ENCODE results near the gene ABCC4. TPM values are rescaled to one million over a fixed set of nuclear protein-coding genes. Genes with fewer than 3 reads are reported as not detected.
A peak's percentile ranks its signal among the peaks of the same experiment; 100 is the strongest.
"Not testable (repeated sequence)": the region's sequence is repeated elsewhere in the genome, so short reads cannot be mapped to it uniquely, and the experiment has no call there.

The ABCC4 gene
- total RNA-seq, 1 experiment from 2014 or later = 12.9 TPM

GRCh38 chr13:95317039-95317989 is 16.1 kb upstream of the ABCC4 start:
- no peaks in the 10 kb centered on the region for H3K9me3 ChIP-seq (replicated peaks)
- H3K4me1 ChIP-seq (replicated peaks) = no peaks in the 10 kb centered on the region
- no peak for DNase-seq (ENCODE audit: low read depth in 1 of 2, low spot score in 2 of 2)
- no peaks in the 10 kb centered on the region for H3K36me3 ChIP-seq
- H3K27ac ChIP-seq = no peak overlapping the region
- H3K27me3 ChIP-seq (replicated peaks) = no peaks in the 10 kb centered on the region
- H3K4me3 ChIP-seq = no peak overlapping the region

GRCh38 chr13:95315752-95316151 is 14.5 kb upstream of the ABCC4 start:
- no peaks in the 10 kb centered on the region for H3K9me3 ChIP-seq (replicated peaks)
- H3K27me3 ChIP-seq (replicated peaks) = no peaks in the 10 kb centered on the region
- H3K27ac ChIP-seq = no peak overlapping the region
- H3K36me3 ChIP-seq = no peaks in the 10 kb centered on the region
- no peak for DNase-seq (ENCODE audit: low read depth in 1 of 2, low spot score in 2 of 2)
- no peak overlapping the region for H3K4me3 ChIP-seq
- H3K4me1 ChIP-seq (replicated peaks) = no peaks in the 10 kb centered on the region

GRCh38 chr13:95307507-95307906 is 6.3 kb upstream of the ABCC4 start:
- DNase-seq (ENCODE audit: low read depth in 1 of 2, low spot score in 2 of 2) = no peak
- H3K9me3 ChIP-seq (replicated peaks) = no peaks in the 10 kb centered on the region

GRCh38 chr13:95304453-95304852 is 3.2 kb upstream of the ABCC4 start:
- H3K27ac ChIP-seq = no peak overlapping the region
- H3K9me3 ChIP-seq (replicated peaks) = no peaks in the 10 kb centered on the region; the same call in 1 of the 2 replicates
- H3K36me3 ChIP-seq = peaks cover 6% of the 10 kb centered on the region; the same call in 1 of the 2 replicates
- H3K4me3 ChIP-seq = no peak overlapping the region
- no peak for DNase-seq (ENCODE audit: low read depth in 1 of 2, low spot score in 2 of 2)
- H3K27me3 ChIP-seq (replicated peaks) = no peaks in the 10 kb centered on the region
- peaks cover 24% of the 10 kb centered on the region for H3K4me1 ChIP-seq (replicated peaks)

More at GRCh38 chr13:95307507-95307906, 6.3 kb upstream of the ABCC4 start:
- no peaks in the 10 kb centered on the region for H3K27me3 ChIP-seq (replicated peaks)
- no peaks in the 10 kb centered on the region for H3K4me1 ChIP-seq (replicated peaks)
- H3K27ac ChIP-seq = no peak overlapping the region
- no peaks in the 10 kb centered on the region for H3K36me3 ChIP-seq
- H3K4me3 ChIP-seq = no peak overlapping the region

GRCh38 chr13:95301968-95302393 is 730 bp upstream of the ABCC4 start:
- H3K27ac ChIP-seq = no peak overlapping the region
- H3K4me3 ChIP-seq = peak overlapping the region; percentile 92
- peaks cover 28% of the 10 kb centered on the region for H3K4me1 ChIP-seq (replicated peaks)
- H3K36me3 ChIP-seq = peaks cover 6% of the 10 kb centered on the region; the same call in 1 of the 2 replicates
- DNase-seq (ENCODE audit: low read depth in 1 of 2, low spot score in 2 of 2) = no peak
- no peaks in the 10 kb centered on the region; the same call in 1 of the 2 replicates for H3K9me3 ChIP-seq (replicated peaks)
- H3K27me3 ChIP-seq (replicated peaks) = no peaks in the 10 kb centered on the region

- H3K4me3 ChIP-seq = peak overlapping the region; percentile 92
- DNase-seq (ENCODE audit: low read depth in 1 of 2, low spot score in 2 of 2) = peak; percentile 42 to 65
Measured at GRCh38 chr13:95300625-95301182, 547 bp downstream of the ABCC4 start.

GRCh38 chr13:95298971-95299621 is 2.2 kb downstream of the ABCC4 start:
- Histone ChIP-seq H3K9me3 (replicated peaks) (no peaks in the 10 kb centered on the region; the same call in 1 of the 2 replicates), H3K36me3 (peaks cover 6% of the 10 kb centered on the region; the same call in 1 of the 2 replicates), H3K27me3 (replicated peaks) (no peaks in the 10 kb centered on the region), H3K4me1 (replicated peaks) (peaks cover 28% of the 10 kb centered on the region), H3K27ac (no peak overlapping the region), H3K4me3 (no peak overlapping the region)
- DNase-seq (ENCODE audit: low read depth in 1 of 2, low spot score in 2 of 2) = peak; percentile 46 to 56

More at GRCh38 chr13:95300625-95301182, 547 bp downstream of the ABCC4 start:
- Histone ChIP-seq H3K27ac (peak overlapping the region; percentile 67), H3K4me1 (replicated peaks) (peaks cover 28% of the 10 kb centered on the region), H3K9me3 (replicated peaks) (no peaks in the 10 kb centered on the region; the same call in 1 of the 2 replicates), H3K27me3 (replicated peaks) (no peaks in the 10 kb centered on the region), H3K36me3 (peaks cover 6% of the 10 kb centered on the region; the same call in 1 of the 2 replicates)

GRCh38 chr13:95298169-95298965 is 2.9 kb downstream of the ABCC4 start:
- peaks cover 28% of the 10 kb centered on the region for H3K4me1 ChIP-seq (replicated peaks)
- no peaks in the 10 kb centered on the region for H3K27me3 ChIP-seq (replicated peaks)
- no peak overlapping the region for H3K4me3 ChIP-seq
- peaks cover 6% of the 10 kb centered on the region; the same call in 1 of the 2 replicates for H3K36me3 ChIP-seq
- H3K27ac ChIP-seq = no peak overlapping the region
- no peaks in the 10 kb centered on the region; the same call in 1 of the 2 replicates for H3K9me3 ChIP-seq (replicated peaks)
- DNase-seq (ENCODE audit: low read depth in 1 of 2, low spot score in 2 of 2) = no peak

GRCh38 chr13:95296326-95296925 is 4.8 kb downstream of the ABCC4 start:
- H3K4me3 ChIP-seq = no peak overlapping the region

GRCh38 chr13:95295026-95295425 is 6.2 kb downstream of the ABCC4 start:
- Histone ChIP-seq H3K4me1 (replicated peaks) (peaks cover 9% of the 10 kb centered on the region), H3K27ac (no peak overlapping the region), H3K4me3 (no peak overlapping the region), H3K36me3 (no peaks in the 10 kb centered on the region), H3K27me3 (replicated peaks) (no peaks in the 10 kb centered on the region), H3K9me3 (replicated peaks) (no peaks in the 10 kb centered on the region)
- DNase-seq (ENCODE audit: low read depth in 1 of 2, low spot score in 2 of 2) = no peak

More at GRCh38 chr13:95296326-95296925, 4.8 kb downstream of the ABCC4 start:
- no peak for DNase-seq (ENCODE audit: low read depth in 1 of 2, low spot score in 2 of 2)
- Histone ChIP-seq H3K27me3 (replicated peaks) (no peaks in the 10 kb centered on the region), H3K9me3 (replicated peaks) (no peaks in the 10 kb centered on the region; the same call in 1 of the 2 replicates), H3K4me1 (replicated peaks) (peaks cover 20% of the 10 kb centered on the region), H3K27ac (no peak overlapping the region), H3K36me3 (peaks cover 6% of the 10 kb centered on the region; the same call in 1 of the 2 replicates)

- no peak for DNase-seq (ENCODE audit: low read depth in 1 of 2, low spot score in 2 of 2)
- Histone ChIP-seq H3K9me3 (replicated peaks) (no peaks in the 10 kb centered on the region), H3K4me3 (no peak overlapping the region), H3K4me1 (replicated peaks) (no peaks in the 10 kb centered on the region), H3K27ac (no peak overlapping the region), H3K36me3 (no peaks in the 10 kb centered on the region), H3K27me3 (replicated peaks) (no peaks in the 10 kb centered on the region)
Measured at GRCh38 chr13:95292622-95293021, 8.6 kb downstream of the ABCC4 start.

GRCh38 chr13:95289901-95290300 is 11.3 kb downstream of the ABCC4 start:
- DNase-seq (ENCODE audit: low read depth in 1 of 2, low spot score in 2 of 2); H3K27me3 ChIP-seq (replicated peaks); H3K27ac ChIP-seq; H3K36me3 ChIP-seq; H3K4me1 ChIP-seq (replicated peaks); H3K4me3 ChIP-seq; H3K9me3 ChIP-seq (replicated peaks): not testable (repeated sequence)
